WTC11 (cell line): ENCODE measurements around the gene TAF3.

ENCODE experiments used
- AFF4 ChIP-seq: sonication (generic); formaldehyde crosslinking; IDR thresholded peaks from 2 replicates; pipeline ENCODE4 v1.8.1; 2023; ENCODE audit warnings: mild to moderate bottlenecking, missing genetic modification reagents, borderline replicate concordance
- ATF3 ChIP-seq: sonication (generic); formaldehyde crosslinking; conservative IDR thresholded peaks from 2 replicates; pipeline ENCODE4 v1.8.1; 2022; ENCODE audit warnings: mild to moderate bottlenecking, missing genetic modification reagents
- CBFB ChIP-seq: sonication (generic); formaldehyde crosslinking; IDR thresholded peaks from 2 replicates; pipeline ENCODE4 v1.8.1; 2022; ENCODE audit warnings: mild to moderate bottlenecking, low read depth, missing genetic modification reagents
- E2F4 ChIP-seq: sonication (generic); formaldehyde crosslinking; IDR thresholded peaks from 2 replicates; pipeline ENCODE4 v1.8.1; 2022; ENCODE audit warnings: low read depth, mild to moderate bottlenecking, moderate library complexity, missing genetic modification reagents, borderline replicate concordance
- ETV6 ChIP-seq: sonication (generic); formaldehyde crosslinking; IDR thresholded peaks from 2 replicates; pipeline ENCODE4 v1.8.1; 2022; ENCODE audit warnings: mild to moderate bottlenecking, missing genetic modification reagents
- FOXJ3 ChIP-seq: sonication (generic); formaldehyde crosslinking; IDR thresholded peaks from 2 replicates; pipeline ENCODE4 v1.9.0; 2021; ENCODE audit warnings: missing genetic modification reagents, mild to moderate bottlenecking, borderline replicate concordance
- GTF2I ChIP-seq: fragments of 250-450 bp; sonication (Bioruptor Pico); conservative IDR thresholded peaks from 2 replicates; pipeline ENCODE4 v1.4.0; 2021; ENCODE audit warnings: mild to moderate bottlenecking
- NFE2L1 ChIP-seq: sonication (generic); formaldehyde crosslinking; IDR thresholded peaks from 2 replicates; pipeline ENCODE4 v1.8.1; 2023; ENCODE audit warnings: missing genetic modification reagents
- NFYB ChIP-seq: sonication (generic); formaldehyde crosslinking; conservative IDR thresholded peaks from 2 replicates; pipeline ENCODE4 v1.8.0; 2022; ENCODE audit warnings: low read depth, missing genetic modification reagents
- SOX15 ChIP-seq: fragments of 250-450 bp; sonication (Bioruptor Pico); IDR thresholded peaks from 2 replicates; pipeline ENCODE4 v1.9.0; 2021; ENCODE audit warnings: mild to moderate bottlenecking
- USF1 ChIP-seq: sonication (generic); formaldehyde crosslinking; IDR thresholded peaks from 2 replicates; pipeline ENCODE4 v1.8.0; 2022; ENCODE audit warnings: mild to moderate bottlenecking, missing genetic modification reagents
- ZNF425 ChIP-seq: fragments of 250-450 bp; sonication (Bioruptor Pico); conservative IDR thresholded peaks from 2 replicates; pipeline ENCODE4 v1.9.0; 2021; ENCODE audit warnings: mild to moderate bottlenecking
- TF ChIP-seq, protein P1 (sequence below): fragments of 200-600 bp; IDR thresholded peaks from 2 replicates; pipeline ENCODE4 v1.8.0; 2022; ENCODE audit warnings: antibody characterized with exemption
- TF ChIP-seq, protein P2 (sequence below): sonication (generic); formaldehyde crosslinking; IDR thresholded peaks from 2 replicates; pipeline ENCODE4 v1.8.0; 2022; ENCODE audit warnings: mild to moderate bottlenecking, missing genetic modification reagents

DNA sequence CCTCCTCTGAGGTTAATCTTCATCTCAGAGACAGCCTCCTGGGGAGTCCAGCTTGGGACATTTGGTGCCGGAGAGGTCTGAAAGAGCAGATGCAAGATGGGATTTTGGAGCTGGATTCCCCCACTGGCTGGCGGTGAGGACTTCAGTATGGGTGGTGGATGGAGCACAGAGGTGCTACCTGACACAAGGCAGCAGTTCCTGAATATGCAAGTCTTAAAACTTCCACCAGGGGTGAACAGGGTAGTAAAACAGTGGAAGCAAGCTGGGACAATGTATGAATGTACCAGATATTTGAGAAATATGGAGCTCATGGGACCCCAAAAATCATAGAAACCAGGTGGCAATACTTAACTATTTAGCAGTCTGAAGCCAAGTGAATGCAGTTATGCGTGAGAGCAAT lies 4.8 kb upstream of the TAF3 start:
- TF ChIP-seq, protein P1, sequence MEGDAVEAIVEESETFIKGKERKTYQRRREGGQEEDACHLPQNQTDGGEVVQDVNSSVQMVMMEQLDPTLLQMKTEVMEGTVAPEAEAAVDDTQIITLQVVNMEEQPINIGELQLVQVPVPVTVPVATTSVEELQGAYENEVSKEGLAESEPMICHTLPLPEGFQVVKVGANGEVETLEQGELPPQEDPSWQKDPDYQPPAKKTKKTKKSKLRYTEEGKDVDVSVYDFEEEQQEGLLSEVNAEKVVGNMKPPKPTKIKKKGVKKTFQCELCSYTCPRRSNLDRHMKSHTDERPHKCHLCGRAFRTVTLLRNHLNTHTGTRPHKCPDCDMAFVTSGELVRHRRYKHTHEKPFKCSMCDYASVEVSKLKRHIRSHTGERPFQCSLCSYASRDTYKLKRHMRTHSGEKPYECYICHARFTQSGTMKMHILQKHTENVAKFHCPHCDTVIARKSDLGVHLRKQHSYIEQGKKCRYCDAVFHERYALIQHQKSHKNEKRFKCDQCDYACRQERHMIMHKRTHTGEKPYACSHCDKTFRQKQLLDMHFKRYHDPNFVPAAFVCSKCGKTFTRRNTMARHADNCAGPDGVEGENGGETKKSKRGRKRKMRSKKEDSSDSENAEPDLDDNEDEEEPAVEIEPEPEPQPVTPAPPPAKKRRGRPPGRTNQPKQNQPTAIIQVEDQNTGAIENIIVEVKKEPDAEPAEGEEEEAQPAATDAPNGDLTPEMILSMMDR = no peak
- no peak for TF ChIP-seq FOXJ3 (CRISPR knock-in tag)
- TF ChIP-seq, protein P2, sequence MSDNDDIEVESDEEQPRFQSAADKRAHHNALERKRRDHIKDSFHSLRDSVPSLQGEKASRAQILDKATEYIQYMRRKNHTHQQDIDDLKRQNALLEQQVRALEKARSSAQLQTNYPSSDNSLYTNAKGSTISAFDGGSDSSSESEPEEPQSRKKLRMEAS (CRISPR knock-in tag) = no peak
- TF ChIP-seq AFF4 (CRISPR knock-in tag) = no peak
- TF ChIP-seq ETV6 (CRISPR knock-in tag) = no peak
- no peak for TF ChIP-seq NFE2L1 (CRISPR knock-in tag)
- TF ChIP-seq SOX15 (CRISPR knock-in tag) = no peak
- no peak for TF ChIP-seq NFYB
- TF ChIP-seq USF1 (CRISPR knock-in tag) = no peak
- TF ChIP-seq CBFB (CRISPR knock-in tag) = no peak
- TF ChIP-seq ZNF425 = no peak
- TF ChIP-seq E2F4 (CRISPR knock-in tag) = no peak
- TF ChIP-seq ATF3 (CRISPR knock-in tag) = no peak
- TF ChIP-seq GTF2I (CRISPR knock-in tag) = no peak
